Mammary epithelial cell (primary cell): ENCODE data around the gene RMND1.

Experiments used
- EZH2 ChIP-seq: IDR thresholded peaks from 2 replicates; pipeline ENCODE4 v1.6.1; 2012; ENCODE audit warnings: low read length, inconsistent platforms, borderline replicate concordance
- TF ChIP-seq, protein P1 (sequence below), 2 donors: IDR thresholded peaks in 1 of 2; conservative IDR thresholded peaks in 1 of 2; 2 replicates each; pipeline ENCODE4 v1.5.1; 2011 to 2012; ENCODE audit warnings: inconsistent platforms in 2 of 2, low read length in 2 of 2, mild to moderate bottlenecking in 2 of 2, control low read depth in 1 of 2, low read depth in 1 of 2; ENCODE audit not compliant: insufficient read depth in 1 of 2; ENCODE audit errors: extremely low read depth in 1 of 2

DNA sequence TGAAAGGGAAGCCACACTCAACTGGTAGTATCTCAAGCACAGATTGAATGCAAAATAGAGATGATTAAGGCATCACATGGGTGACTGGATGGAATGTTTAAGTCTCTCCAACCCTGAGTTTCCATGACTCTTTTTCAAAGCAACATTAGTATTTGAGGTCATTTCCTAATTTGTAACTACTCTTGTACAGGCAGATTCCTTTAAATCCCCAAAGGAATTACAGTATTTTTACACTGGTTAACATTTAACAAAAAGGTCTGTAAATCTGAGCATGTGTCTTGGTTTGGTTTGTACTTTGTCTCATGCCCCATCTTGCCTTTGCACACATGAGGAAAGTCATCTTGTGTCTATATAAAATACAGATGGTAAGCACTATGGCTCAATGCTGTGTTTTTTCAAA lies 15.1 kb downstream of the RMND1 start:
- TF ChIP-seq EZH2: no peak
- TF ChIP-seq, protein P1, sequence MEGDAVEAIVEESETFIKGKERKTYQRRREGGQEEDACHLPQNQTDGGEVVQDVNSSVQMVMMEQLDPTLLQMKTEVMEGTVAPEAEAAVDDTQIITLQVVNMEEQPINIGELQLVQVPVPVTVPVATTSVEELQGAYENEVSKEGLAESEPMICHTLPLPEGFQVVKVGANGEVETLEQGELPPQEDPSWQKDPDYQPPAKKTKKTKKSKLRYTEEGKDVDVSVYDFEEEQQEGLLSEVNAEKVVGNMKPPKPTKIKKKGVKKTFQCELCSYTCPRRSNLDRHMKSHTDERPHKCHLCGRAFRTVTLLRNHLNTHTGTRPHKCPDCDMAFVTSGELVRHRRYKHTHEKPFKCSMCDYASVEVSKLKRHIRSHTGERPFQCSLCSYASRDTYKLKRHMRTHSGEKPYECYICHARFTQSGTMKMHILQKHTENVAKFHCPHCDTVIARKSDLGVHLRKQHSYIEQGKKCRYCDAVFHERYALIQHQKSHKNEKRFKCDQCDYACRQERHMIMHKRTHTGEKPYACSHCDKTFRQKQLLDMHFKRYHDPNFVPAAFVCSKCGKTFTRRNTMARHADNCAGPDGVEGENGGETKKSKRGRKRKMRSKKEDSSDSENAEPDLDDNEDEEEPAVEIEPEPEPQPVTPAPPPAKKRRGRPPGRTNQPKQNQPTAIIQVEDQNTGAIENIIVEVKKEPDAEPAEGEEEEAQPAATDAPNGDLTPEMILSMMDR (conservative IDR thresholded peaks at IDR 0.05 in 1 of 2, IDR thresholded peaks at IDR 0.05 in 1 of 2; ENCODE audit: extremely low read depth in 1 of 2, insufficient read depth in 1 of 2, low read depth in 1 of 2, low read length in 2 of 2): no peak
